DND-41 (cell line): ENCODE measurements around the gene RCOR1.

Source experiments
- CTCF ChIP-seq: IDR thresholded peaks from 2 replicates; pipeline ENCODE4 v1.5.1; 2012; ENCODE audit warnings: borderline replicate concordance, low read length, moderate library complexity, mild to moderate bottlenecking; ENCODE audit not compliant: poor library complexity, severe bottlenecking; ENCODE audit errors: extremely low read depth
- EZH2 ChIP-seq: IDR thresholded peaks from 3 replicates; pipeline ENCODE4 v1.6.1; 2012; ENCODE audit warnings: borderline replicate concordance, low read depth, mild to moderate bottlenecking, moderate library complexity, low read length, inconsistent platforms; ENCODE audit not compliant: severe bottlenecking

- no peak for TF ChIP-seq EZH2
- TF ChIP-seq CTCF = no peak
These were observed 43.7 kb upstream of the RCOR1 start for GRCh38 chr14:102548616-102549240.
